NCI-H1092 (cell line): Measurements from ENCODE around the gene DYNC1I1.

Source experiments
- DNase-seq: peaks from one replicate; lab custom pipeline; 2025; lab: John Stamatoyannopoulos, UW

The DYNC1I1 gene

DNA sequence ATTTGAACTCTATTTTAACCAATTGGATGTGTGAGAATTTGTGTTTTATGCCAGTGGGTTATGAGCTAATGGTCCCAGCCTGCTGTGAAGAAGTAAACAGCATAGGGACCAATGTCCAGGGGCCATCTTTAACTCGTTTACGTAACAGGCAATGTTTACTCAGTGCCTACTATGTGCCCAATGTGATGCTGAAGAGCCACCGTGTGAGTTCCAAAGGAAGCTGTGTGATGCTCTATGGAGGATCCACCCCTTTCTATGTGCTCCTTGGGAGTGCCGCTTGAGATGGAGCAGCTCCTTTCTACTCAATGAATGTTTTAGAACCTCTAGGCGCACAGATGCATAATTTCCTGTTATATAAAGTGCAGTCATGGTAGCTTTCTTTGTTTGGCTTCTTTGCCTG is 21.3 kb downstream of the DYNC1I1 start:
- DNase-seq, result no peak

DNA sequence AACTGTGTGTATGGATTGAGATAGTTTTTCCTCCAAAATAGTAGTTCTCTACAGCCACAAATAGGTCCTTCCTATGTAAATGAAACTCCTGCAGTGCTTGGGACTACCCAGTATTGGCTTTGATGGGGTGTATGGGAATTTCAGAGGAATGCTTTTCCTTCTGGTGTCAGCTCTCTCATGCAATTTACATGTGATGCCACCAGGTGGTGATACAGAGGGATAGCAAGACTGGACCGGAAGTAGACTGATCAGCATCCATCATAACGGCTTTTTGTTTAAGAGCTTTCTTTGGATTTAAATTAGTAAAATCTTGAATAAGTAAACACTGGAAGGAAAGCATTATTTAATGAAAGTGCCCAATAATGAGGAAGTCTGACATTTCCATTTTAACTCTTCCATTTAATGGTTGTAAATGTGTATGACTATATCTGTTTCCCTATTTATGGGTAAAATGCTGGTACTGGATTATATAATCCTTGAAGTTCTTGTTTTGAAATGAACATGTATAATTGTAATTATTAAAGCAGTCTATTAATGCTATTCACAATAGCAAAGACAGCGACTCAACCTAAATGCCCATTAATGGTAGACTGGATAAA is 22.7 kb downstream of the DYNC1I1 start:
- no peak for DNase-seq

GRCh38 chr7:95796617-95797016 is 24.3 kb downstream of the DYNC1I1 start:
- DNase-seq, result no peak

DNA sequence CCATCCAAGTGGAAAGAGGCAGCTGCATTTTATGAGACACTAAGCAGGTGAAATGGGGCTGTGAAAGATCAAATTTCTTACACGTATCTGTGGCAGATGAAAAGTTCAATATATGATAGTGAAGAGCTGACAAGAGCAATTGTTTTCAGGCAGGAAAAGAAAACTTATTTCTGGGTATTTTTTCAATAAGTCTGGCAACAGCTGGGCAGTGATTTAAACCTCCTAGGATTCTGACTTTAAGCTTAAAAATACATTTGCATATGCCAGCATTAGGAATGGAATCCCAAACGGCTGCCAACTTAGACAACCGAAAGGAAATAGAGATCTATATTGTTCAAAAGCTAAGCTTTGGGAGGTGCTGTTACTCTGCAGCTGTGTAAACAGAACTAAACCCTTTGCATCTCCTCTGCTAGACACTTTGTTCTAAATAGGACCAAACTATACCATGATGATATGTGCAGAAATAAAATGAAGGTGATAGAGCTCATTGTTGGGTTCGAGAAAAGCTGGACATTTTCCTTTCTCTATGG is 26.1 kb downstream of the DYNC1I1 start:
- peak; percentile 86 for DNase-seq

GRCh38 chr7:95800787-95801186 is 28.4 kb downstream of the DYNC1I1 start:
- no peak for DNase-seq

- no peak for DNase-seq
These were observed 29.9 kb downstream of the DYNC1I1 start for GRCh38 chr7:95802270-95802669.

GRCh38 chr7:95804052-95804451 is 31.7 kb downstream of the DYNC1I1 start:
- no peak for DNase-seq

DNA sequence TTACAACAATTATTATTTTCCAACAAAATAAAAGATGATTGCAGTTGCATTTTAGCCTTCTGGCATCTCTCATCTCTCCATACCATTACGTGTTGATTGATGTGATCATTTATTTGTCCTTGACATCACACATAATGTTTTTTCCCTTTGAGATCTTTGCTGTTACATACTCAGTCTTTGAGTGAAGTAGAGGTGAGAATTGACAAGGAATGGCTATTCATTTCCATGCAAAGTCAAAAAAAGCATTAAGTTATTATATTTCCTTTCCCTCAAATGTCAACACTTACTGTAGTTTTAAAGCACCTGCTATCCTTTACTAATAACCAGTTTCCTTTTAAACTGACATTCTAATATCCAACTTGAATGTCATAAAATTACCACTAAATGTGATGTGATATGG is 33.6 kb downstream of the DYNC1I1 start:
- no peak for DNase-seq

DNA sequence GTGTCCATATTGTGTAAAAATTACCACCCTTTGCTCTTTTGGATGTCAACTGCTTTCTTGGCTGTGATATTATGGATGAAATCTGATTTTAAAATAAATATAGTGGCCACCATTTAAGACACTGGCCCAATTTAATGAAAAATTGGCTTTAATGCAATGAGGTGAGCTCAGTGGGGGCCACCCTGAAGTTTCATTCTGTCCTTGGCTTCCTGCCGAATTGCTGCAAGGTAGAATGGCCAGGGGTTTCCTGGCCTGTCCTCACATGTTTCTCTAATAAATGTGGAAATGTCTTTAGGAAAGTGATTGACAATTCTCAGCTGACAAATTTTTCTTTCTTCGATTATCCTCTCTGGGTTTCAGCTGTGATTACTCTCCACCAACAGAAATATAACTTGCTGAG is 36.0 kb downstream of the DYNC1I1 start:
- no peak for DNase-seq

GRCh38 chr7:95811846-95812445 is 39.6 kb downstream of the DYNC1I1 start:
- peak; percentile 86 for DNase-seq

GRCh38 chr7:95814721-95815120 is 42.4 kb downstream of the DYNC1I1 start:
- no peak for DNase-seq

- no peak for DNase-seq
These were observed 45.7 kb downstream of the DYNC1I1 start for GRCh38 chr7:95817866-95818640.

DNA sequence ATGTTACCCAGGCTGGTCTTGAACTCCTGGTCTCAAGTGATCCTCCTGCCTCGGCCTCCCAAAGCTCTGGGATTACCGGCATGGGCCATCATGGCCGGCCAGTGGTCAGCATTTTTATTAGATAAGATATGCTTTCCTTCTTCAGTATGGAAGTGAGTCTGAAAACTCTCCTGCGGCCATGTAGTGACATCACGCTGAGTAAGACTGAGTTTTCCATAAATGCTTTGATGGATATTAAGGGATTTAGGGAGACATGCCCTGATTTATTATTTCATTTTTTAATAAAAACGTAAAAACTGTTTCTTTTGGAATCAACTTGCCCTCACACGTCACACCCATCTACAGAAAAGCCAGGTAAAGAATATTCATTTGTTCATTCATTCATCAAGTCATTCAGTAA is 48.4 kb downstream of the DYNC1I1 start:
- DNase-seq, result no peak

- DNase-seq, result no peak
These were observed 50.4 kb downstream of the DYNC1I1 start for GRCh38 chr7:95822717-95823116.

GRCh38 chr7:95824616-95825015 is 52.3 kb downstream of the DYNC1I1 start:
- DNase-seq, result no peak

GRCh38 chr7:95828824-95829790 is 56.8 kb downstream of the DYNC1I1 start:
- no peak for DNase-seq

GRCh38 chr7:95840953-95841950 is 68.9 kb downstream of the DYNC1I1 start:
- no peak for DNase-seq

GRCh38 chr7:95843286-95843685 is 70.9 kb downstream of the DYNC1I1 start:
- no peak for DNase-seq

GRCh38 chr7:95845007-95845406 is 72.7 kb downstream of the DYNC1I1 start:
- DNase-seq, result no peak

- DNase-seq, result no peak
These were observed 74.7 kb downstream of the DYNC1I1 start for GRCh38 chr7:95847061-95847460.

DNA sequence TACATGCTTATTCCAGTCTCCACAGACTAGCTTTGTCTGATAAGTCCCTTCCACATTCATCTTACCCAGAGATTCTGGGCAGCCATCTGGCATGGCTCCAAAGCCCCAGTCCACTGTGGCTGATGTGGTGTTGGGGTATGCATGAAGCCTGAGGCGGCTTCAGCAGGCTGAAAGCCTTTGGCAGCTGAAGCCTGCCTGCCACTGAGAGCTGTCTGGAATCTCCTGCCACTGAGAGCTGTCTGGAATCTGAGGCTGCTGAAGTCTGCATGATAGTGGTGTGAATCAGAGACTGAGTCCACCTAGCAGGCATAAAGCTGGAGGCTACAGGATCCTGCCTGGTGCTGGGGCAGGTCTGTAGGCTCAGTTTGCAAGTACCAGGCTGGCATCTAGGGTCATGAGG is 87.1 kb downstream of the DYNC1I1 start:
- no peak for DNase-seq
